ENCODE results near the gene TRA2B. TPM values are rescaled to one million over a fixed set of nuclear protein-coding genes. Genes with fewer than 3 reads are reported as not detected.

The TRA2B gene
- total RNA-seq, 1 experiment from 2014 or later = 172 TPM

DNA sequence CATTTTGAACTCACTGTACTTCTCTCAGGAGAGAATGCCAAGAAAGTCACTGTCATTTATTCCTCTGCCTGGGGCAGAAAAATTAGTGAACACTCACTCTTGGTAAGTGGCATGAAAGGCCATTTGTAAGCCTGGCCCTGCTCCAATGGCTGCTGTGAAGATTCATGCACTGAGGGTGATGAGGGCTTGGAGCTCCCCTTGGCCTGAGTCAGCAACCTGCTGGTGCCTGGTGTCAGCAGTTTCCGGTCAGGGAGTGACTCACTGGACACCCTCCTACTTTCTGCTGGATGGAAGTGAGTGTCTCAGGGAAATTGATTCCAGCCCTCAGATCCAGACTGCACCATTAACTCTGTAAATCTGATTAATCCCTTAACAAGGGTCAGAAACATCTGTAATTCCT lies 37.6 kb downstream of the TRA2B start (continued):
- TF ChIP-seq ZNF274 (IDR thresholded peaks at IDR 0.05; ENCODE audit: low read depth, low read length) = no peak
- TF ChIP-seq, protein P1, sequence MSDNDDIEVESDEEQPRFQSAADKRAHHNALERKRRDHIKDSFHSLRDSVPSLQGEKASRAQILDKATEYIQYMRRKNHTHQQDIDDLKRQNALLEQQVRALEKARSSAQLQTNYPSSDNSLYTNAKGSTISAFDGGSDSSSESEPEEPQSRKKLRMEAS (IDR thresholded peaks at IDR 0.05) = peak; percentile 52; the same call in 1 of the 2 replicates

DNA sequence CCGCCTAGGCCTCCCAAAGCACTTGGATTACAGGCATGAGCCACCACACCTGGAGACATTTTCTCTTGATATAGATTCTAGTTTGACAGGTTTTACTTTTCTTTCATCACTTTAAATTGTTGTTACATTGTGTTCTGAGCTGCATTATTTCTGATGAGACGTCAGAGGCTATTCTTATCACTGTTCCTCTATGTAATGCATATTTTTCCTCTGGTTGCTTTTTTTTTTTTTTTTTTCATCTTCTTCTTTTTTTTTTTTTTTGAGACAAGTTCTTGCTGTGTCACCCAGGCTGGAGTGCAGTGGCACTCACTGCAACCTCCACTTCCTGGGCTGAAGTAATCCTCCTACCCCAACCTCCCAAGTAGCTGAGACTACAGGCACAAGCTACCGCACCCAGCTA lies 41.2 kb downstream of the TRA2B start:
- no peaks in the 10 kb centered on the region for H3K27me3 ChIP-seq (ENCODE audit: insufficient read depth, low read length)
- intact Hi-C loops (cut with micrococcal nuclease) = no loop called here
- ChIA-PET CTCF (no interaction called here), POLR2A (no interaction called here), RAD21 (ENCODE audit: low non-redundant PET in 1 of 2, low total read pairs in 2 of 2, uncharacterized antibody in 2 of 2, unreplicated experiment in 2 of 2) (no interaction called here)
- H3K9ac ChIP-seq (ENCODE audit: low read length) = no peak overlapping the region
- peaks cover 3 to 14% of the 10 kb centered on the region in 2 experiments; a peak in 3 of 4 replicates for H3K4me1 ChIP-seq (ENCODE audit: control insufficient read depth in 1 of 2, insufficient read depth in 2 of 2, low read length in 2 of 2)
- H3K79me2 ChIP-seq (ENCODE audit: insufficient read depth, low read length) = no peaks in the 10 kb centered on the region
- no peak overlapping the region for H2AFZ ChIP-seq (ENCODE audit: low read depth, low read length, poor library complexity, severe bottlenecking)
- BruUV-seq (replicated peaks) = no TSS peak
- ATAC-seq (no peak), DNase-seq (ENCODE audit: low read depth, low spot score) (no peak)
- H3K4me3 ChIP-seq (replicated peaks in 1 of 2; ENCODE audit: low read depth in 1 of 2, low read length in 2 of 2) = no peak overlapping the region
- H3K4me2 ChIP-seq (ENCODE audit: low read length) = no peak overlapping the region
- H3K9me2 ChIP-seq (ENCODE audit: insufficient read depth) = no peaks in the 10 kb centered on the region
- no peak overlapping the region for H3K27ac ChIP-seq (ENCODE audit: low read depth, low read length)
- H3K36me3 ChIP-seq (ENCODE audit: control insufficient read depth in 1 of 2, insufficient read depth in 2 of 2, low read length in 2 of 2) = no peaks in the 10 kb centered on the region
- no peaks in the 10 kb centered on the region for H4K20me1 ChIP-seq (ENCODE audit: insufficient read depth)
- H3K9me3 ChIP-seq (ENCODE audit: control insufficient read depth in 1 of 2, insufficient read depth in 1 of 2, low read depth in 1 of 2, low read length in 2 of 2) = no peaks in the 10 kb centered on the region
- TF ChIP-seq POLR2AphosphoS5 (IDR thresholded peaks at IDR 0.05; ENCODE audit: low read depth, low read length) = no peak

DNA sequence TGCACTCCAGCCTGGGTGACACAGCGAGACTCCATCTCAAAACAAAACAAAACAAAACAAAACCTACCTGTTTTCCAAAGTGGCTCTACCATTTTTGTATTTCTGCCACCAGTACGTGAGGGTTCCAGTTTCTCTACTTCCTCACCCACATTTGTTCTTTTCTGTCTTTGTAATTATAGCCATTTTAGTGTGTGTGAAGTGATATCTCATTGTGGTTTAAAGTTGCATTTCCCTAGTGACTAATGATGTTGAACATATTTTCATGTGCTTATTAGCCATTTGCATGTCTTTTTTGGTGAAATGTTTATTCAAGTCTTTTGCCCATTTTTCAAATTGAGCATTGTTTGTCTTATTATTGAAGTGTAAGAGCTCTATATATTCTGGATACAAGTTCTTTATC lies 50.7 kb downstream of the TRA2B start:
- ATAC-seq (no peak), DNase-seq (ENCODE audit: low read depth, low spot score) (no peak)
- CTCF ChIA-PET = no interaction called here
- H3K4me3 ChIP-seq (replicated peaks in 1 of 2; ENCODE audit: low read depth in 1 of 2, low read length in 2 of 2) = no peak overlapping the region
- RAD21 ChIA-PET (ENCODE audit: low non-redundant PET in 1 of 2, low total read pairs in 2 of 2, uncharacterized antibody in 2 of 2, unreplicated experiment in 2 of 2) = no interaction called here
- H3K4me2 ChIP-seq (ENCODE audit: low read length) = no peak overlapping the region
- no peaks in the 10 kb centered on the region for H3K36me3 ChIP-seq (ENCODE audit: control insufficient read depth in 1 of 2, insufficient read depth in 2 of 2, low read length in 2 of 2)
- H3K9me3 ChIP-seq (ENCODE audit: control insufficient read depth in 1 of 2, insufficient read depth in 1 of 2, low read depth in 1 of 2, low read length in 2 of 2) = no peaks in the 10 kb centered on the region
- no peak overlapping the region for H2AFZ ChIP-seq (ENCODE audit: low read depth, low read length, poor library complexity, severe bottlenecking)
- POLR2A ChIA-PET = no interaction called here
- H3K9me2 ChIP-seq (ENCODE audit: insufficient read depth) = no peaks in the 10 kb centered on the region
- H3K27me3 ChIP-seq (ENCODE audit: insufficient read depth, low read length) = no peaks in the 10 kb centered on the region
- no TSS peak for BruUV-seq (replicated peaks)
- no peaks in the 10 kb centered on the region for H3K4me1 ChIP-seq (ENCODE audit: control insufficient read depth in 1 of 2, insufficient read depth in 2 of 2, low read length in 2 of 2)
- no peak overlapping the region for H3K27ac ChIP-seq (ENCODE audit: low read depth, low read length)
- H4K20me1 ChIP-seq (ENCODE audit: insufficient read depth) = no peaks in the 10 kb centered on the region
- H3K9ac ChIP-seq (ENCODE audit: low read length) = no peak overlapping the region
- no peaks in the 10 kb centered on the region for H3K79me2 ChIP-seq (ENCODE audit: insufficient read depth, low read length)
- intact Hi-C loops (cut with micrococcal nuclease) = no loop called here
- TF ChIP-seq, protein P2, sequence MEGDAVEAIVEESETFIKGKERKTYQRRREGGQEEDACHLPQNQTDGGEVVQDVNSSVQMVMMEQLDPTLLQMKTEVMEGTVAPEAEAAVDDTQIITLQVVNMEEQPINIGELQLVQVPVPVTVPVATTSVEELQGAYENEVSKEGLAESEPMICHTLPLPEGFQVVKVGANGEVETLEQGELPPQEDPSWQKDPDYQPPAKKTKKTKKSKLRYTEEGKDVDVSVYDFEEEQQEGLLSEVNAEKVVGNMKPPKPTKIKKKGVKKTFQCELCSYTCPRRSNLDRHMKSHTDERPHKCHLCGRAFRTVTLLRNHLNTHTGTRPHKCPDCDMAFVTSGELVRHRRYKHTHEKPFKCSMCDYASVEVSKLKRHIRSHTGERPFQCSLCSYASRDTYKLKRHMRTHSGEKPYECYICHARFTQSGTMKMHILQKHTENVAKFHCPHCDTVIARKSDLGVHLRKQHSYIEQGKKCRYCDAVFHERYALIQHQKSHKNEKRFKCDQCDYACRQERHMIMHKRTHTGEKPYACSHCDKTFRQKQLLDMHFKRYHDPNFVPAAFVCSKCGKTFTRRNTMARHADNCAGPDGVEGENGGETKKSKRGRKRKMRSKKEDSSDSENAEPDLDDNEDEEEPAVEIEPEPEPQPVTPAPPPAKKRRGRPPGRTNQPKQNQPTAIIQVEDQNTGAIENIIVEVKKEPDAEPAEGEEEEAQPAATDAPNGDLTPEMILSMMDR (IDR thresholded peaks at IDR 0.05 in 2 of 3, conservative IDR thresholded peaks at IDR 0.05 in 1 of 3; ENCODE audit: borderline replicate concordance in 1 of 3, insufficient read depth in 1 of 3, low read depth in 2 of 3, low read length in 2 of 3) = no peak
- TF ChIP-seq SRF (IDR thresholded peaks at IDR 0.05; ENCODE audit: low read depth) (no peak), YY1 (IDR thresholded peaks at IDR 0.05; ENCODE audit: extremely low read depth, insufficient replicate concordance, low read depth, low read length) (no peak), CEBPB (IDR thresholded peaks at IDR 0.05; ENCODE audit: low read depth) (no peak), ELF1 (IDR thresholded peaks at IDR 0.05; ENCODE audit: borderline replicate concordance, low read depth) (no peak), SP1 (IDR thresholded peaks at IDR 0.05; ENCODE audit: low read depth) (no peak), POLR2AphosphoS5 (IDR thresholded peaks at IDR 0.05; ENCODE audit: low read depth, low read length) (no peak), EGR1 (IDR thresholded peaks at IDR 0.05; ENCODE audit: low read depth) (no peak)
- TF ChIP-seq, protein P1 (IDR thresholded peaks at IDR 0.05) = no peak
- TF ChIP-seq, protein P3, sequence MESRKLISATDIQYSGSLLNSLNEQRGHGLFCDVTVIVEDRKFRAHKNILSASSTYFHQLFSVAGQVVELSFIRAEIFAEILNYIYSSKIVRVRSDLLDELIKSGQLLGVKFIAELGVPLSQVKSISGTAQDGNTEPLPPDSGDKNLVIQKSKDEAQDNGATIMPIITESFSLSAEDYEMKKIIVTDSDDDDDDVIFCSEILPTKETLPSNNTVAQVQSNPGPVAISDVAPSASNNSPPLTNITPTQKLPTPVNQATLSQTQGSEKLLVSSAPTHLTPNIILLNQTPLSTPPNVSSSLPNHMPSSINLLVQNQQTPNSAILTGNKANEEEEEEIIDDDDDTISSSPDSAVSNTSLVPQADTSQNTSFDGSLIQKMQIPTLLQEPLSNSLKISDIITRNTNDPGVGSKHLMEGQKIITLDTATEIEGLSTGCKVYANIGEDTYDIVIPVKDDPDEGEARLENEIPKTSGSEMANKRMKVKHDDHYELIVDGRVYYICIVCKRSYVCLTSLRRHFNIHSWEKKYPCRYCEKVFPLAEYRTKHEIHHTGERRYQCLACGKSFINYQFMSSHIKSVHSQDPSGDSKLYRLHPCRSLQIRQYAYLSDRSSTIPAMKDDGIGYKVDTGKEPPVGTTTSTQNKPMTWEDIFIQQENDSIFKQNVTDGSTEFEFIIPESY (IDR thresholded peaks at IDR 0.05; ENCODE audit: extremely low read depth, insufficient replicate concordance, low read length) = no peak
- TF ChIP-seq, protein P4, sequence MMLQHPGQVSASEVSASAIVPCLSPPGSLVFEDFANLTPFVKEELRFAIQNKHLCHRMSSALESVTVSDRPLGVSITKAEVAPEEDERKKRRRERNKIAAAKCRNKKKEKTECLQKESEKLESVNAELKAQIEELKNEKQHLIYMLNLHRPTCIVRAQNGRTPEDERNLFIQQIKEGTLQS (IDR thresholded peaks at IDR 0.05) = no peak

Measured in HCT116 (cell line).